ENCODE data around the gene PFN3.

GRCh38 chr5:177357146-177357458 is 43.4 kb downstream of the PFN3 start:
- TF ChIP-seq CTCF (optimal IDR thresholded peaks at IDR 0.05 in 1 of 3, IDR thresholded peaks at IDR 0.05 in 1 of 3, conservative IDR thresholded peaks at IDR 0.05 in 1 of 3; ENCODE audit: extremely low read depth in 1 of 3, insufficient read depth in 2 of 3, low read length in 3 of 3) (no peak), EZH2 (IDR thresholded peaks at IDR 0.05; ENCODE audit: low read length) (no peak)

Measured in keratinocyte (primary cell).